Ovary (tissue), 3 donors: ENCODE data around the gene PNPLA6.

Experiments used
- CTCF ChIP-seq, 3 donors: fragments of 450-650 bp in 2 of 3; fragments of 200-600 bp in 1 of 3; IDR thresholded peaks; one replicate each; pipeline versions ENCODE4 v1.5.1 to v1.8.0; 2016 to 2022; ENCODE audit warnings: antibody characterized with exemption in 3 of 3, mild to moderate bottlenecking in 1 of 3
- POLR2A ChIP-seq: fragments of 450-650 bp; IDR thresholded peaks from one replicate; pipeline ENCODE4 v1.6.1; 2017; ENCODE audit warnings: antibody characterized with exemption, mild to moderate bottlenecking, moderate library complexity
- donor health status: DM: no; HTN: no; CAD: no.

GRCh38 chr19:7526059-7526929, 9.2 kb upstream of the PNPLA6 start:
- TF ChIP-seq CTCF (IDR thresholded peaks at IDR 0.05), result no peak
- no peak for TF ChIP-seq POLR2A
